Fibroblast of lung (primary cell): ENCODE data around the gene BOLA1. TPM values are rescaled to one million over a fixed set of nuclear protein-coding genes. Genes with fewer than 3 reads are reported as not detected.
A peak's percentile ranks its signal among the peaks of the same experiment; 100 is the strongest.

ENCODE experiments used
- DNase-seq, 2 donors: peaks; one replicate each; pipeline versions ENCODE4 v3.0.0 to v3.0.0-alpha.2; 2010; ENCODE audit warnings: low read depth in 2 of 2
- H2AFZ ChIP-seq: 2 replicates; pipeline ENCODE4 v1.5.1; 2012; ENCODE audit warnings: low read length, control low read depth, inconsistent platforms
- H3K27ac ChIP-seq: 2 replicates; pipeline ENCODE4 v1.5.1; 2011; ENCODE audit warnings: low read length, control low read depth; ENCODE audit not compliant: insufficient read depth
- H3K27me3 ChIP-seq: 2 replicates; pipeline ENCODE4 v1.5.1; 2011; ENCODE audit warnings: mild to moderate bottlenecking, low read length; ENCODE audit not compliant: control insufficient read depth, insufficient read depth
- H3K36me3 ChIP-seq: 2 replicates; pipeline ENCODE4 v1.5.1; 2011; ENCODE audit warnings: low read length; ENCODE audit not compliant: control insufficient read depth, insufficient read depth
- H3K4me1 ChIP-seq: 2 replicates; pipeline ENCODE4 v1.5.1; 2011; ENCODE audit warnings: low read length; ENCODE audit not compliant: control insufficient read depth, insufficient read depth; ENCODE audit errors: extremely low read depth
- H3K4me2 ChIP-seq: 2 replicates; pipeline ENCODE4 v1.5.1; 2011; ENCODE audit warnings: low read length, control low read depth; ENCODE audit not compliant: insufficient read depth; ENCODE audit errors: extremely low read depth
- H3K4me3 ChIP-seq, 4 experiments: fragments of 200-600 bp in 1 of 4; sonication (generic) in 1 of 4; replicated peaks in 1 of 4; 2 replicates each; pipeline ENCODE4 v1.5.1; 2011 to 2016; ENCODE audit warnings: low read length in 4 of 4, low read depth in 3 of 4, mild to moderate bottlenecking in 3 of 4, control low read depth in 2 of 4, inconsistent platforms in 1 of 4, mixed read lengths in 1 of 4; ENCODE audit not compliant: insufficient read depth in 1 of 4; ENCODE audit errors: control extremely low read depth in 1 of 4
- H3K79me2 ChIP-seq: 2 replicates; pipeline ENCODE4 v1.5.1; 2012; ENCODE audit warnings: mild to moderate bottlenecking, low read length, inconsistent platforms; ENCODE audit not compliant: control insufficient read depth, insufficient read depth
- H3K9ac ChIP-seq: 2 replicates; pipeline ENCODE4 v1.5.1; 2011; ENCODE audit warnings: mild to moderate bottlenecking, low read length, control low read depth; ENCODE audit not compliant: insufficient read depth
- H3K9me3 ChIP-seq: 2 replicates; pipeline ENCODE4 v1.5.1; 2012; ENCODE audit warnings: low read depth, low read length; ENCODE audit not compliant: control insufficient read depth, insufficient read depth
- H4K20me1 ChIP-seq: 2 replicates; pipeline ENCODE4 v1.5.1; 2011; ENCODE audit warnings: low read length; ENCODE audit not compliant: control insufficient read depth, insufficient read depth; ENCODE audit errors: extremely low read depth
- CTCF ChIP-seq, 2 donors: IDR thresholded peaks in 1 of 2; conservative IDR thresholded peaks in 1 of 2; 1 replicate in 1 of 2; 2 replicates in 1 of 2; pipeline ENCODE4 v1.5.1; 2011 to 2012; ENCODE audit warnings: low read length in 2 of 2, control low read depth in 1 of 2, inconsistent platforms in 1 of 2, low read depth in 1 of 2, mild to moderate bottlenecking in 1 of 2
- EZH2 ChIP-seq: IDR thresholded peaks from 2 replicates; pipeline ENCODE4 v1.5.1; 2012; ENCODE audit warnings: low read length, control low read depth, mild to moderate bottlenecking; ENCODE audit errors: missing control alignments
- polyA plus RNA-seq, 2 donors: library from polyadenylated mRNA; depleted of rRNA in 1 of 2; stranded (reverse) in 1 of 2; unstranded in 1 of 2; fragments of >200 nt; gene quantifications; 2 replicates each; pipeline ENCODE4 v1.2.1, GENCODE V29; 2011 to 2012; ENCODE audit warnings: missing spikeins in 1 of 2
- total RNA-seq: library from RNA; depleted of rRNA; stranded (reverse); fragments of >200 nt; gene quantifications from 2 replicates; pipeline ENCODE4 v1.2.1, GENCODE V29; 2014

BOLA1 gene
- total and polyA plus RNA-seq, 2 donors (not counting 1 experiment from before 2014, with no cell fraction given), result 6.4 to 12.4 TPM

DNA sequence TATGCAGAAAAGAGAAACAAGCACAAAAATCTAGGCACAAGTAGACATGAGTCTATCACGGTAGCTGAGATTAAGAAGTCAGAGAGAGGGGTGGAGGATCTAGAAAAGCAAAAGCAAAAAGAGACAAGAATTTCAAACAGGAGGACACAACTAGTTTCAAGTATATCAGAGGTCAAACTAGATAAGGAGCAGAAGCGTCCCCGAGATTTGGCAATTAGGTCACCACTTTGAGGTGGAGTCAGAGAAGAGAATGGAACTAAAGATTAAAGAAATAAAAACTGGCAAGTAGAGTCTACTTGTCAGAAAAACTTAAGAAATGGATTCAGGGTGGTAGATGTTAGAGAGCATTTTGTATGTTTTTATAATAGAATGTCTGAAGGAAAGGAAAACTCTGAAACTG lies 26.0 kb downstream of the BOLA1 start:
- no peak for DNase-seq
- TF ChIP-seq EZH2 (no peak), CTCF (conservative IDR thresholded peaks at IDR 0.05 in 1 of 2, IDR thresholded peaks at IDR 0.05 in 1 of 2; ENCODE audit: low read depth in 1 of 2, low read length in 2 of 2) (no peak)
- Histone ChIP-seq H3K4me2 (no peak overlapping the region), H3K27ac (no peak overlapping the region), H2AFZ (no peak overlapping the region), H3K9ac (no peak overlapping the region), H3K9me3 (no peaks in the 10 kb centered on the region), H3K27me3 (no peaks in the 10 kb centered on the region), H3K36me3 (peaks cover 22% of the 10 kb centered on the region), H3K4me1 (peaks cover 10% of the 10 kb centered on the region), H4K20me1 (no peaks in the 10 kb centered on the region), H3K4me3 (no peak overlapping the region), H3K79me2 (peaks cover 28% of the 10 kb centered on the region)

- Histone ChIP-seq H3K4me1 (peaks cover 10% of the 10 kb centered on the region), H3K4me3 (peak overlapping the region in 1 of 4 experiments; percentile 7), H3K36me3 (peaks cover 22% of the 10 kb centered on the region), H3K79me2 (peaks cover 28% of the 10 kb centered on the region), H3K9me3 (no peaks in the 10 kb centered on the region), H3K27me3 (no peaks in the 10 kb centered on the region), H2AFZ (no peak overlapping the region), H3K9ac (no peak overlapping the region), H4K20me1 (no peaks in the 10 kb centered on the region), H3K4me2 (peak overlapping the region; percentile 67), H3K27ac (no peak overlapping the region)
- no peak for DNase-seq
- no peak for TF ChIP-seq CTCF (conservative IDR thresholded peaks at IDR 0.05 in 1 of 2, IDR thresholded peaks at IDR 0.05 in 1 of 2; ENCODE audit: low read depth in 1 of 2, low read length in 2 of 2)
- TF ChIP-seq EZH2, result no peak
These were observed 26.4 kb downstream of the BOLA1 start for GRCh38 chr1:149925751-149926150.

- H3K27me3 ChIP-seq, result no peaks in the 10 kb centered on the region
- H3K79me2 ChIP-seq, result peaks cover 28% of the 10 kb centered on the region
- no peak overlapping the region for H3K27ac ChIP-seq
- H3K9me3 ChIP-seq, result no peaks in the 10 kb centered on the region
- H2AFZ ChIP-seq, result no peak overlapping the region
- DNase-seq, result no peak
- H3K9ac ChIP-seq, result no peak overlapping the region
- H3K4me3 ChIP-seq, result peak overlapping the region in 2 of 4 experiments; percentile 79 to 85
- H4K20me1 ChIP-seq, result no peaks in the 10 kb centered on the region
- H3K4me2 ChIP-seq, result peak overlapping the region; percentile 67
- peaks cover 22% of the 10 kb centered on the region for H3K36me3 ChIP-seq
- peaks cover 10% of the 10 kb centered on the region for H3K4me1 ChIP-seq
- no peak for TF ChIP-seq EZH2
- no peak for TF ChIP-seq CTCF (conservative IDR thresholded peaks at IDR 0.05 in 1 of 2, IDR thresholded peaks at IDR 0.05 in 1 of 2; ENCODE audit: low read depth in 1 of 2, low read length in 2 of 2)
These were observed 26.9 kb downstream of the BOLA1 start for GRCh38 chr1:149926296-149926695.
